H9 (cell line): ENCODE measurements around the gene CYBC1. TPM values are rescaled to one million over a fixed set of nuclear protein-coding genes. Genes with fewer than 3 reads are reported as not detected.

Experiments used
- DNase-seq: peaks from one replicate; pipeline ENCODE4 v3.0.0-alpha.2; 2017
- H2AFZ ChIP-seq: one replicate; pipeline ENCODE4 v1.6.1; 2013; ENCODE audit warnings: mild to moderate bottlenecking, low read length, control low read depth, moderate library complexity
- H2AK5ac ChIP-seq: 2 replicates; pipeline ENCODE4 v1.6.1; 2013; ENCODE audit warnings: low read length, control low read depth, mixed read lengths; ENCODE audit not compliant: insufficient read length
- H2BK120ac ChIP-seq: one replicate; pipeline ENCODE4 v1.6.1; 2013; ENCODE audit warnings: low read depth, mild to moderate bottlenecking, low read length, control low read depth, inconsistent platforms; ENCODE audit not compliant: poor library complexity, severe bottlenecking
- H2BK12ac ChIP-seq: 2 replicates; pipeline ENCODE4 v1.6.1; 2013; ENCODE audit warnings: low read length, control low read depth, mixed read lengths, low read depth; ENCODE audit not compliant: insufficient read length
- H2BK15ac ChIP-seq: 2 replicates; pipeline ENCODE4 v1.6.1; 2013; ENCODE audit warnings: low read depth, low read length, control low read depth
- H2BK20ac ChIP-seq: one replicate; pipeline ENCODE4 v1.6.1; 2013; ENCODE audit warnings: low read depth, mild to moderate bottlenecking, low read length, control low read depth, inconsistent platforms; ENCODE audit not compliant: poor library complexity, severe bottlenecking
- H2BK5ac ChIP-seq: 2 replicates; pipeline ENCODE4 v1.6.1; 2013; ENCODE audit warnings: low read length, control low read depth, mixed read lengths; ENCODE audit not compliant: insufficient read length
- H3K14ac ChIP-seq: 2 replicates; pipeline ENCODE4 v1.6.1; 2013; ENCODE audit warnings: low read length, control low read depth; ENCODE audit not compliant: insufficient read depth
- H3K18ac ChIP-seq: 2 replicates; pipeline ENCODE4 v1.6.1; 2013; ENCODE audit warnings: low read depth, mild to moderate bottlenecking, mixed read lengths, low read length, control low read depth; ENCODE audit not compliant: insufficient read length
- H3K23ac ChIP-seq: 2 replicates; pipeline ENCODE4 v1.6.1; 2013; ENCODE audit warnings: low read length, control low read depth, mixed read lengths, low read depth; ENCODE audit not compliant: insufficient read length
- H3K23me2 ChIP-seq: 2 replicates; pipeline ENCODE4 v1.6.1; 2013; ENCODE audit warnings: low read depth, mild to moderate bottlenecking, mixed read lengths, low read length, control low read depth; ENCODE audit not compliant: insufficient read length, poor library complexity, severe bottlenecking
- H3K27ac ChIP-seq: 2 replicates; pipeline ENCODE4 v1.5.1; 2013; ENCODE audit warnings: low read length, control low read depth, mixed read lengths, low read depth; ENCODE audit not compliant: insufficient read length
- H3K27me3 ChIP-seq: 2 replicates; pipeline ENCODE4 v1.6.1; 2013; ENCODE audit warnings: low read length, control low read depth, inconsistent platforms; ENCODE audit not compliant: insufficient read depth
- H3K4ac ChIP-seq: 2 replicates; pipeline ENCODE4 v1.6.1; 2013; ENCODE audit warnings: low read depth, mild to moderate bottlenecking, control low read depth, inconsistent platforms, low read length, moderate library complexity
- H3K4me1 ChIP-seq: 2 replicates; pipeline ENCODE4 v1.6.1; 2013; ENCODE audit warnings: low read length, control low read depth, inconsistent platforms; ENCODE audit not compliant: insufficient read depth
- H3K4me2 ChIP-seq: 2 replicates; pipeline ENCODE4 v1.6.1; 2013; ENCODE audit warnings: low read length, control low read depth, mixed read lengths; ENCODE audit not compliant: insufficient read length, insufficient read depth
- H3K56ac ChIP-seq: 2 replicates; pipeline ENCODE4 v1.6.1; 2013; ENCODE audit warnings: low read depth, mild to moderate bottlenecking, mixed read lengths, low read length, control low read depth; ENCODE audit not compliant: insufficient read length
- H3K79me1 ChIP-seq: 2 replicates; pipeline ENCODE4 v1.6.1; 2013; ENCODE audit warnings: low read depth, mild to moderate bottlenecking, moderate library complexity, low read length, control low read depth, inconsistent platforms; ENCODE audit not compliant: insufficient read depth, poor library complexity, severe bottlenecking
- H3K79me2 ChIP-seq: 2 replicates; pipeline ENCODE4 v1.6.1; 2013; ENCODE audit warnings: low read length, control low read depth, inconsistent platforms; ENCODE audit not compliant: insufficient read depth
- H3K9ac ChIP-seq: 2 replicates; pipeline ENCODE4 v1.6.1; 2013; ENCODE audit warnings: low read length, control low read depth, mixed read lengths; ENCODE audit not compliant: insufficient read length; ENCODE audit errors: extremely low read depth
- H3K9me3 ChIP-seq: one replicate; pipeline ENCODE4 v1.6.1; 2013; ENCODE audit warnings: low read depth, low read length, inconsistent platforms; ENCODE audit not compliant: control insufficient read depth
- H3T11ph ChIP-seq: one replicate; pipeline ENCODE4 v1.6.1; 2013; ENCODE audit warnings: mild to moderate bottlenecking, low read length, control low read depth, inconsistent platforms
- H4K20me1 ChIP-seq: one replicate; pipeline ENCODE4 v1.6.1; 2013; ENCODE audit not compliant: control insufficient read depth, insufficient read length, insufficient read depth
- H4K5ac ChIP-seq: 2 replicates; pipeline ENCODE4 v1.6.1; 2013; ENCODE audit warnings: low read depth, mild to moderate bottlenecking, mixed read lengths, low read length, control low read depth; ENCODE audit not compliant: insufficient read length
- H4K8ac ChIP-seq: replicated peaks from 2 replicates; pipeline ENCODE4 v1.6.1; 2013; ENCODE audit warnings: low read length, control low read depth, mixed read lengths, low read depth; ENCODE audit not compliant: insufficient read length
- H4K91ac ChIP-seq: 2 replicates; pipeline ENCODE4 v1.6.1; 2013; ENCODE audit warnings: low read depth, mild to moderate bottlenecking, moderate library complexity, mixed read lengths, low read length, control low read depth; ENCODE audit not compliant: insufficient read length
- H3K27ac Mint-ChIP-seq, 3 experiments: 2 replicates in 2 of 3; 3 replicates in 1 of 3; pipeline ENCODE4 v1.8.0; 2020 to 2021; ENCODE audit warnings: mixed read lengths in 3 of 3, mild to moderate bottlenecking in 1 of 3, moderate library complexity in 1 of 3
- H3K27me3 Mint-ChIP-seq: 2 replicates; pipeline ENCODE4 v1.8.0; 2021; ENCODE audit warnings: low read depth, mild to moderate bottlenecking, moderate library complexity, mixed read lengths
- H3K36me3 Mint-ChIP-seq, 3 experiments: 2 replicates in 2 of 3; 3 replicates in 1 of 3; pipeline ENCODE4 v1.8.0; 2020 to 2021; ENCODE audit warnings: low read depth in 3 of 3, mixed read lengths in 3 of 3; ENCODE audit not compliant: insufficient read depth in 1 of 3
- H3K4me1 Mint-ChIP-seq, 2 experiments: 2 replicates each; pipeline ENCODE4 v1.8.0; 2020; ENCODE audit warnings: mixed read lengths in 2 of 2
- H3K4me3 Mint-ChIP-seq, 2 experiments: 2 replicates in 1 of 2; 3 replicates in 1 of 2; pipeline ENCODE4 v1.8.0; 2020 to 2021; ENCODE audit warnings: mild to moderate bottlenecking in 2 of 2, mixed read lengths in 2 of 2, moderate library complexity in 1 of 2
- H3K9me3 Mint-ChIP-seq, 2 experiments: 2 replicates in 1 of 2; 3 replicates in 1 of 2; pipeline ENCODE4 v1.8.0; 2020; ENCODE audit warnings: mild to moderate bottlenecking in 2 of 2, mixed read lengths in 2 of 2, moderate library complexity in 1 of 2
- WGBS: extraction: QIAGEN DNeasy Blood & Tissue Kit; methylation state at CpG from one replicate; pipeline ENCODE4 v1.1.7; 2013; ENCODE audit warnings: missing lambda C conversion rate, low lambda C conversion rate, mixed read lengths; ENCODE audit not compliant: insufficient read length; ENCODE audit errors: extremely low coverage; 5-methylcytosine and 5-hydroxymethylcytosine counted together
- total RNA-seq: library from RNA; stranded (reverse); gene quantifications from 2 replicates; pipeline ENCODE4 v1.2.1, GENCODE V29; 2021
- TF ChIP-seq, protein P1 (sequence below): fragments of 200-600 bp; sonication (generic); conservative IDR thresholded peaks from 3 replicates; pipeline ENCODE4 v1.8.0; 2021; ENCODE audit warnings: antibody characterized with exemption, mild to moderate bottlenecking

Gene CYBC1
- total RNA-seq, 1 experiment from 2014 or later = 81.7 TPM

DNA sequence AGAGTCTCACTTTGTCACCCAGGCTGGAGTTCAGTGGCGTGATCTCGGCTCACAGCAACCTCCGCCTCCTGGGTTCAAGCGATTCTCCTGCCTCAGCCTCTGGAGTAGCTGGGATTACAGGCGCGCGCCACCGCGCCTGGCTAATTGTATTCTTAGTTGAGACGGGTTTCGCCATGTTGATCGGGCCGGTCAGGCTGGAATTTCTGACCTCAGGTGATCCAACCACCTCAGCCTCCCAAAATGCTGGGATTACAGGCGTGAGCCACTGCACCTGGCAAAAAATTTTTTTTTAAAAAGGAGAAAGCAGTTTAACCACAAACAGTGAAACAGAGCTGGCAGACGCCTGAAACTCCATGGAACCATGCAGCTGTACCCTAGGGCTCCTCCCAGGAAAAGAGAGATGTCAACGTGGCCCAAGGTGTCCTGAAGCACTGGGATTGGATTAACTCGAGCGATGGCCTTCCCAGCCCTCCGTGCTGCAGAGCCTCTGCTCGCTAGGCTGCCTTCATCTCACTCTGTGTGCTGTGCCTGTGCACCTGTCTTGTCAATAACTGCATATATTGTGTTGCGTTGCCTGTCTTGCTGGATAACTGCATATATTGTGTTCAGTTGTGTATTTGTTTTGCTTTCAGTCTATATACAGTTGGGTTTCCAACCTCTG is 39.4 kb upstream of the CYBC1 start:
- Histone ChIP-seq H2AFZ (no peak overlapping the region), H4K5ac (no peak overlapping the region), H3K79me2 (no peaks in the 10 kb centered on the region), H4K91ac (no peak overlapping the region), H2BK20ac (no peak overlapping the region), H2BK5ac (no peak overlapping the region), H3K4me2 (no peak overlapping the region), H3K9ac (no peak overlapping the region), H3K23ac (no peak overlapping the region), H3K4me1 (no peaks in the 10 kb centered on the region), H3K27me3 (no peaks in the 10 kb centered on the region), H3K18ac (no peak overlapping the region), H4K20me1 (peaks cover 3% of the 10 kb centered on the region), H3K27ac (no peak overlapping the region), H3K4ac (no peak overlapping the region), H3K14ac (no peak overlapping the region), H2BK15ac (no peak overlapping the region), H3T11ph (no peak overlapping the region), H3K56ac (no peak overlapping the region), H3K23me2 (no peaks in the 10 kb centered on the region), H2BK120ac (no peak overlapping the region), H2BK12ac (no peak overlapping the region), H3K79me1 (no peaks in the 10 kb centered on the region), H2AK5ac (no peak overlapping the region), H3K9me3 (no peaks in the 10 kb centered on the region), H4K8ac (no peak overlapping the region)
- TF ChIP-seq, protein P1, sequence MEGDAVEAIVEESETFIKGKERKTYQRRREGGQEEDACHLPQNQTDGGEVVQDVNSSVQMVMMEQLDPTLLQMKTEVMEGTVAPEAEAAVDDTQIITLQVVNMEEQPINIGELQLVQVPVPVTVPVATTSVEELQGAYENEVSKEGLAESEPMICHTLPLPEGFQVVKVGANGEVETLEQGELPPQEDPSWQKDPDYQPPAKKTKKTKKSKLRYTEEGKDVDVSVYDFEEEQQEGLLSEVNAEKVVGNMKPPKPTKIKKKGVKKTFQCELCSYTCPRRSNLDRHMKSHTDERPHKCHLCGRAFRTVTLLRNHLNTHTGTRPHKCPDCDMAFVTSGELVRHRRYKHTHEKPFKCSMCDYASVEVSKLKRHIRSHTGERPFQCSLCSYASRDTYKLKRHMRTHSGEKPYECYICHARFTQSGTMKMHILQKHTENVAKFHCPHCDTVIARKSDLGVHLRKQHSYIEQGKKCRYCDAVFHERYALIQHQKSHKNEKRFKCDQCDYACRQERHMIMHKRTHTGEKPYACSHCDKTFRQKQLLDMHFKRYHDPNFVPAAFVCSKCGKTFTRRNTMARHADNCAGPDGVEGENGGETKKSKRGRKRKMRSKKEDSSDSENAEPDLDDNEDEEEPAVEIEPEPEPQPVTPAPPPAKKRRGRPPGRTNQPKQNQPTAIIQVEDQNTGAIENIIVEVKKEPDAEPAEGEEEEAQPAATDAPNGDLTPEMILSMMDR = no peak
- H3K4me3 Mint-ChIP-seq = no peak overlapping the region
- H3K36me3 Mint-ChIP-seq = peaks cover 15 to 43% (median 36%) of the 10 kb centered on the region in 3 experiments
- peaks cover 5 to 8% of the 10 kb centered on the region in 2 experiments for H3K4me1 Mint-ChIP-seq
- peaks cover 0 to 2% of the 10 kb centered on the region in 2 experiments; a peak in 1 of 5 replicates for H3K9me3 Mint-ChIP-seq
- H3K27ac Mint-ChIP-seq = peak overlapping the region in 1 of 3 experiments; percentile 19; a peak in 1 of 7 replicates
- no peak for DNase-seq
- H3K27me3 Mint-ChIP-seq = peaks cover 6% of the 10 kb centered on the region
- no CpG with 5 or more reads among the region's 21 CpGs for WGBS
